H4 (cell line): Measurements from ENCODE around the gene HLA-F. TPM values are rescaled to one million over a fixed set of nuclear protein-coding genes. Genes with fewer than 3 reads are reported as not detected.
A peak's percentile ranks its signal among the peaks of the same experiment; 100 is the strongest.

Experiments used
- DNase-seq: peaks from one replicate; pipeline ENCODE4 v3.0.0-alpha.2; 2015; ENCODE audit warnings: low spot score
- total RNA-seq: library from RNA; depleted of rRNA; stranded (reverse); fragments of >200 nt; shearing (Covaris generic); gene quantifications from 2 replicates; pipeline ENCODE4 v1.2.3, GENCODE V29; 2014; rRNA removed

The HLA-F gene
- total RNA-seq, 1 experiment from 2014 or later: 20.3 TPM

DNA sequence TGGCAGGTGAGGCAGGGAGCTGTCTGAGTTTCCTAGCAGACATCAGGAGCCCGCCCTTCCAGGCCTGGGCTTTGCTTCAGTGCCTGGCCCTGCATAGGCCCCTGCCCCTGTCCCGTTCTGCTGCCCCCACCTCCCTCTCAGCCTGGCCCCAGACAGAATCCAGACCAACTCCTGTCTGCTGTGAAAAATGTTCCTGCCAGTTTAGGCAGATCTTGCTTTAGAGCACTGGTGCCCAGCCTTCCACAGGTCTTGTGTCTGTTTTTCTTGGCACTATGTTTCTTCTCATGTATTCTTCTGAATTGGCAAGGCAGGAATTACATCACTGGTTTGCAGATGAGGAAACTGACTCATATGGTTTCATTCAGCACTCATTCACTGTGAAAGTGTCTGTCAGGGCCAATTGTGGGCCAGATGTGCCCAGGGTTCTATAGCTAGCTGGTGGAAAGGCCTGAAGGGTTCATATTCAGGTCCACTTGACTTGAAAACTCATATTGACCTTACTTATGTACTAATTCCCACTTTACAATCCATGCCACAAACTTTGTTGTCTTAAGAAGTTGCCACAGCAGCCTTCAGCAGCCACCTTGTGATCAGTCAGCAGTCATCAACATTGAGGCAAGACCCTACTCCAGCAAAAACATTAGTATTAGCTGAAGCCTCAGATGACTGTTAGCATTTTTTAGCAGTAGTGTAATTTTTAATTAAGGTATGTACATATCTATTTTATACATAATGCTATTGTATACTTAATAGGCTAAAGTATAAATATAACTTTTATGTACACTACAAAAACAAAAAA, 40.5 kb downstream of the HLA-F start:
- DNase-seq: peak; percentile 28

DNA sequence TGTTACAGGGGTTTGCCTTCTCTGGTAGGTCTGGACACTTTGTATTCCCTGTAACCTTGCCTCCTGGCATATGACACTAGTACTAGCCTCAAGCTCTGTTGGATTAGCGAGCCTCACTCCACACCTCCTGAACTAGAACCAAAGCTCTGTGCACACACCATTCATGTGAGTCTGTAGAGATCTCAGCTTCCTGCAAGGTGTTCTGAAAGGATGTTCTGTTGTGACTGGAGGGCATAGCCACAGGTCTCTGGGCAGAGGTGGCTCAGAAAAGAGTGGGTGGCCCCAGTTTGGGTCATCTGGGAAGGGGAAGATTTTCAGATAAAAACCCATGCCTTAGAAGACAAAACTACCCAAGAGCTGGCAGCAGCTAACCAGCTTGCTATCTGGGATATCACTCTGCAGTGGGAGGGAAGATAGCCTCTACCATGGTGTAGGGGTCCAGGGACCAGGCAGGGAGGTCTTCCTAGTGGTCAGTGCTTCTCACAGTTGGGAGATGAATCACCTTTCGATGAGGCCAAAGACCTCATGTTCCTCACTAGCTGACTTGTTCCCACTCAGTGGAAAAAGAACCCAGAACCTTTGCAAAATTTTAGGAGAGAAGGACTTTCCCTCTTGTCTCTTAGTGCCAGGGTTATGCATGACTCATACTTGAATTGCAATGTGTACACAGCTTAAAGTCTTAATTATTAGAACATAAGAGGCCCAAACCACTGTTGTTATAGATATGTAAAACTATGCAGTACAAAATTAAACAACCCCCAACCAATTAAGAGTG, 41.4 kb downstream of the HLA-F start:
- no peak for DNase-seq

DNA sequence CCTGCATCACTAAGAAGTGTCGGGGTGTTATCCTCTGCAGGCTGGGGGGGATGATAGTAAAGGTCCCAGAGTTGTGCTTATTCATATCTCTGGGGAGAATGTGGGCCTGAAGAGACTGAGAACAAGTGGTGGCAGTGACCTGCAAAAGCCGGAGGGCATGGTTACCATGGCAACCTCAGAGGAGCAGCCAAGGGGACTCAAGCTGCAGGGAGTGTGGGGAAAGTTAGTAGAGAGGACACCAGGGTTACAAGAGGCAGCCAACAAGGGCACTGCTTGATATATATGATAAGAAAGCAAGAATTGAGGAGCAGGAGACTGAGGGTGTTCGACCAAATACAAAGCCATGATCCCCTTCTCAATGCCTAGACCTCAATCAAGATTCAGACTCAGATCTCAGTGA, 46.1 kb downstream of the HLA-F start:
- DNase-seq: no peak

DNA sequence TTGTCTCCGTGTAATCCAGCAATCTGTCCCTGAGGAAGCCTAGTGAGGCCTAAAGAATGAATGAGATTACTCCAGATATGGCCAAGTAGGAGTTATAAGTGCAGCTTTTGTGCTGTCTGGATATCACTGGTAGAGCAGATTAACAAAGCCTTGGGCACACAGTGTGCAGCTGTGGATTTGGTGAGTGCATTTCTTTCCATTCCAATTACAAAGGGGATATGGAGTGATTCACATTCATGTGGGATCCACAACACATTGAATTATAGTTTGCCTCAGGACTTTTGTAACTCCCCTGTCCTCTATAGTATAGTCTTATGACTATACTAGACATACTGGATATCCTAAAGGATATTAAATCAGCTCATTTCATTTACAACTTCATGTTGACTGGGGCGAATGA, 47.1 kb downstream of the HLA-F start:
- no peak for DNase-seq

DNA sequence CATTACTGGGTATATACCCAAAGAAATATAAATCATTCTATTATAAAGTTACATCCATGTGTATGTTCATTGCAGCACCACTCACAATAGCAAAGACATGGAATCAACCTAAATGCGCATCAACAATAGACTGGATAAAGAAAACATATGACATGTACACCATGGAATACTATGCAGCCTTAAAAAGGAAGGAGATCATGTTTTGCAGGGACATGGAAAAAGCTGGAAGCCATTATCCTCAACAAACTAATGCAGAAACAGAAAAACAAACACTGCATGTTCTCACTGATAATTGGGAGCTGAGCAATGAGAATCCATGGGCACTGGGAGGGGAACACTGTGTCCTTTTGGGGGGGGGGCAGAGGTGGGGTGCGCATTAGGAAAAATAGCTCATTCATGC, 53.5 kb downstream of the HLA-F start:
- DNase-seq: no peak

Other genes starting within 250 kb of the HLA-F start
- gene MAS1L, start 235.5 kb upstream of the HLA-F start, total RNA-seq: not detected in 2 replicates
- gene UBD, start 163.7 kb upstream of the HLA-F start, total RNA-seq: 0.99 and 1.1 TPM in 2 replicates
- gene OR2H2, start 138.3 kb upstream of the HLA-F start, total RNA-seq: not detected in 2 replicates
- gene GABBR1, start 90.3 kb upstream of the HLA-F start, total RNA-seq: 3.8 and 3.9 TPM in 2 replicates
- gene MOG, start 66.3 kb upstream of the HLA-F start, total RNA-seq: not detected in 2 replicates
- not detected in 2 replicates for gene ZFP57, start 42.3 kb upstream of the HLA-F start, total RNA-seq
- not detected in 2 replicates for gene HLA-G, start 104.4 kb downstream of the HLA-F start, total RNA-seq
- gene HLA-A, start 219.1 kb downstream of the HLA-F start, total RNA-seq: 610 and 721 TPM in 2 replicates